ENCODE results near the gene CYP19A1.

The CYP19A1 gene

DNA sequence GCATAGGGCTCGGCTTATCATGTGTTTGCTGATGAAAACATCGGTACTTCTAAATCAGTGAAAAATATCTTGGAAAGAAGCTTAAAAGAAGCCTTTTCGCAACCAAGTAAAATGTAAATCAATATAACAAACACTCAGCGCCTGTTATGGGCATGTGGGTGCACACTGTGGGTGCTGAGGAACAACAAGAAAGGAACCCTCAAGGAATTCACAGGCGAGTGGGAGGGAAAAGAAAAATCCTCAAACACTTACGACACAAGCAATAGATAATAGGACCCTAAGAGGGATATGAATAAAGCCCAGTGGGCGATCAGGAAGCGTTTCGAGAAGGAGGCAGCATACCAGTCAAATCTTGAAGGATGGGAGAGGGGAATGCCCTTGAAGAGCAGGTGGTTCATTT is 25.0 kb upstream of the CYP19A1 start:
- no peak for DNase-seq (ENCODE audit: extremely low read depth in 1 of 2, low read depth in 1 of 2)

DNA sequence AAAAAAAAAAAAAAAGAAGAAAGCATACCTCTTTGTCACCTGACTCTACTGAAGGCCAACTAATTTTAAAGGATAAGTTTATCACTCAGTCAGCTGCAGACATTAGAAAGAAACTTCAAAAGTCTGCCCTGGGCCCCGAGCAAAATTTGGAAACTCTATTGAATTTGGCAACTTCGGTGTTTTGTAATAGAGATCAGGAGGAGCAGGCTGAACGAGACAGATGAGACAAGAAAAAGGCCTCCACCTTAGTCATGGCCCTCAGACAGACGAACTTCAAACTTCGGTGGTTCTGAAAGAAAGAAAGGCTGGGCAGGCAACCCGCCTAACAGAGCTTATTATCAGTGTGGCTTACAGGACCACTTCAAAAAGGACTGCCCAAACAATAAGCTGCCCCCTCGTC is 21.6 kb upstream of the CYP19A1 start:
- no peak for DNase-seq (ENCODE audit: extremely low read depth in 1 of 2, low read depth in 1 of 2)

DNA sequence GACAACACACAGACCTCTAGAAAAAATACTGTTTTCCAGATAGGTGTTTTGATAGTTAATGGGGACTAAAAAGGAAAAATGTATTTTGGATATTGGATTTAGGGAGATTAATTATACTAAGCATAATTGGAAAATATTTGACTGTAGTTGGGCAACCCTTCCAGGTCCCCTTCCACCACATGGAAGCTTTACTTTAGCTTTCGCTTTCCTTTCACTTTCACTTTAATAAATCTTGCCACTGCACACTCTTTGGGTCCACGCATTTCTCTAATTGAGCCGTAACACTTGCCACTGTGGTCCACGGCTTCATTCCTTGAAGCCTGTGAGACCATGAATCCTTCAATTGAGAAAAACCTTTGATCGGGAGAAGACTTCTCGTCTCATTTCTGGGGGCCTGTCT is 18.6 kb upstream of the CYP19A1 start:
- DNase-seq (ENCODE audit: extremely low read depth in 1 of 2, low read depth in 1 of 2): no peak

DNA sequence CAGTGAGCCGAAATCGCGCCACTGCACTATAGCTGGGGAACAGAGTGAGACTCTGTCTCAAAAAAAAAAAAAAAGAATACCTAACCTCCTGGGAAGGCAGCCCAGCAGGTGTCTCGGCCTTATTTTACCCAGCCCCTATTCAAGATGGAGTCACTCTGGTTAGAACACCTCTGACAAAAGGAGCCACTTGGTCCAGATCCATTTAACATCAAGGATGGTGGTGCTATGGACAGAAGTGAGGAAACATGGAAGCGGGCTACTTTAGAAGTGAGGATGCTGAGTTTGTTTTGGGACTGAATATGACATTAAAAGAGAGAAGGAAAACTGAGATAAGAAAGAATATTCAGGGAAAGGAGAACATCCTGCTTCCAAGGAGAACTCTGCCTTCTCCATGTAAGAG is 17.8 kb upstream of the CYP19A1 start:
- DNase-seq (ENCODE audit: extremely low read depth in 1 of 2, low read depth in 1 of 2): no peak

DNA sequence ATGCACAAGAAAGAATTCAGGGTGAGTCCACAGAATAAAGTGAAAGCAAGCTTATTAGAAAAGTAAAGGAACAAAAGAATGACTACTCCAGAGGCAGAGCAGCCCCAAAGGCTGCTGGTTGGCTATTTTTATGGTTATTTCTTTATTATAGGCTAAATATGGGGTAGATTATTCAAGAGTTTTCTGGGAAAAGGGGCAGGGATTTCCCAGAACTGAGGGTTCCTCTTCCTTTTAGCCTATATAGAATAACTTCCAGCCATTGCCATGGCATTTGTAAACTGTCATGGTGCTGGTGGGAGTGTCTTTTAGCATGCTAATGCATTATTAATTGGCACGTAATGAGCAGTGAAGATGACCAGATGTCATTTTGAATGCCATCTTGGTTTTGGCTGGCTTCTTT is 16.7 kb upstream of the CYP19A1 start:
- no peak for DNase-seq (ENCODE audit: extremely low read depth in 1 of 2, low read depth in 1 of 2)

DNA sequence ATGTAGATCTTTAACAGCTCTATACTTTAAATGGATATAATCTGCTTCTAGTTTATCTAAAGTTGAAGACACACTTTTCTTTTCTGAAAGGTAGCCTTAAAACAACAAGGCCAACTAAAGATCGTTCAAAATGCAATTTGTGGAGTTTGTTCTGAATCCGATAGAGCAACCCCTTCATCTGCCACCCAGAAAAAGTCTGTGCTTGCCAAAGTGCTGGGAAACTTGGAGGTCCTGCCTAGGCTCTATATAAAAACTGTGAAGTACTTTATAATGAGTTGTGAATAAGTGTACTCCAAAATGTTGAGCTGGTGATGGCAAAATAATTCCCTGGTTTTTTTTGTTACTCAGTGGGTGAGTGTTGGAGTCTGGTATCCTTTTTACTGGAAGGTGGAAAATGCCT is 15.6 kb upstream of the CYP19A1 start:
- DNase-seq (ENCODE audit: extremely low read depth in 1 of 2, low read depth in 1 of 2): no peak

DNA sequence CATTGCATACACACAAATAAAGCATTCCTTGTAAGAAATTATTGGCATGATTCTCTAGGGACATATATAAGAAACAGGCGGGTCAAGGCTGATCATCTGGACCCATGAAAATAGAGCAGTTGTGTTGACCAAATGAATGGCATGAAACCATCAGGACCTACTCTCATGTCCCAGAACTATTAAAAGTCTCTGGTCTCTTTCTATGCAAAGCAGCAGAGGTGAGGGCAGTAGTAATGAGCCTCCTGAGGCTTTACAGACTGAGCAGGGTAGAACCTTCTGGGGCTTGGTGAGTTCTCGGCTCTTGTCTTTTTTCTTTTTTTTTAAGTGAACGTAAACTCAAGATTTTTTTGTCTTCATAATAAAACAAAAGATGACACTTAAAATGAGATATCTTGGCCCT is 12.3 kb upstream of the CYP19A1 start:
- no peak for DNase-seq (ENCODE audit: extremely low read depth in 1 of 2, low read depth in 1 of 2)

DNA sequence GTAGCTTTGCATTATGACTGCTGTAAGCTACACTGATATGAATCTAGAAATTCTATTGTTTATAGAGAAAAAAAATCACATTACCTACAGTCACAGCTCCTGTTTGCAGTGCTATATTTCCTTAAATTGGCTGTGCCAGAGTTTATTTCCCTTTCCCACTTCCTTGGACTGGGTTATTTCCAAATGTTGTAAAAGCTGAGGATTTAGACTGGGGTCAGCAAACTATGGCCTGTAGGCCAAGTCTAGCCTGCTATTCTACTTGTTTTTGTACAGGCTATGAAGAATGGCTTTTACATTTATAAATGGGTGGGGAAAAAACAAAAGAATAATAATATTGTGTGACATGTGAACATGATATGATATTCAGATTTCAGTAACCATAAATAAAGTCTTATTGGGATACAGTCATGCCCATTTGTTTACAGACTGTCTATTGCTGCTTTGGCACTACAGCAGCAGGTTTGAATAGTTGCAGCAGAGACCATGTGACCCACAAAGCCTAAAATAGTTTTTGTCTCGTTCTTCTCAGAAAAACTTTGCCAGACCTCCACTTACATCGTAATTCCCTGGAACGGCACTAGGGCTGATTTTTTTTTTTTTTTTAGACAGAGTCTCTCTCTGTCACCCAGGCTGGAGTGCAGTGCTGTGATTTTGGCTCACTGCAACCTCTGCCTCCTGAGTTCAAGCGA is 10.9 kb upstream of the CYP19A1 start:
- no peak for DNase-seq (ENCODE audit: extremely low read depth in 1 of 2, low read depth in 1 of 2)

DNA sequence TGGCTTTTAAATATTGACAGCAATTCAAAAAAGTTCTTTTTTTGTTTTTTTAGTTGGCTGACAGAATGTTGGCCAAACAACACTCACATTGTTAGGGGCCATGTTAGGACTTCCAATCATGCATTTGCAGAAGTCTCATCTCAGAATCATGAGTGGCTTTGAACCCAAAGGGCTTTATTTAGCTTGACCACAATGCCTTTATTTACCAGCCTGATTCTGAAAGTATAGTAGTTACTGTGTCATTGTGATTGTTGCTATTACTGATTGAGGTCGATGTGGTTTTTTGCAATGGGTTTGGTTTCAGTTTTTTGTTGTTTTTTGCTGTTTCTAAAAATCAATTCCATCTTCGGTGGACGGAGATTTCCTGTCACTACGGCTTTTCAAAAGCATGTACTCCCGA is 10.3 kb upstream of the CYP19A1 start:
- DNase-seq (ENCODE audit: extremely low read depth in 1 of 2, low read depth in 1 of 2): no peak

DNA sequence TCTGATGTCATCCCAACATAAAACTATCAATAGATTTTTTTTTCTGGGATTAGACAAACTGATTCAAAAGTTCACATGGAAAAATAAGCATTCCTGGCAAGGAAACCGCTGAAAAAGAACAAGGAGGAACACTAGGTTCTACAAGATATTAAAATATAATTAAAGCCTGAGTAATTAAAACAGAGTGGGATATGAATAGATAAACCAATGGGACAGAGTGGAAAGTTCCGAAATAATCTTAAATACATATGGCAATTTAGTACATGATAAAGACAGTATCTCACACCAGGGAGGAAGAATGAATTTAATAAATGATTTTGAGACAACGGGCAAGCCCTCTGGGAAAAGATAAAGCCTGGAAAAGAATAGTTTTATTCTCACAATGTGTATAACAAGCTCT is 7.7 kb upstream of the CYP19A1 start:
- DNase-seq (ENCODE audit: extremely low read depth in 1 of 2, low read depth in 1 of 2): no peak

DNA sequence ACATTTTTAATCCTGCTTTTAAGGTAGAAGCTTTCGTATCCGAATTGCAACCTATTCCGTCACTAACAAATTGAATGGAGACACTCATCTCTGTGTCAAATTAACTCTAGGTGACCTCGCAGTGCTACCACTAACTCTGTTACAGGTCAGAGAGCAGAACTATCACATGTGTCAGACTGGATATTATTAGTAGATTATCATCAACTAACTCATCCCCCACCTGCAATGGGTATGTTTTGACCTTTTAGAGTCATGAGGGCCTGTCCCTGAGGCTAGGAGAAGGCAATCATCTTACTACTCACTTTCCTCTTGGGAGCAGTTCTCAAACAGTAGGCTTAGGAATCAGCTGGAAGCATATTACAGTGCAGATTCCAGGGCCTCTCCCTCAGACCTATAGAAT is 5.1 kb upstream of the CYP19A1 start:
- DNase-seq (ENCODE audit: extremely low read depth in 1 of 2, low read depth in 1 of 2): no peak

DNA sequence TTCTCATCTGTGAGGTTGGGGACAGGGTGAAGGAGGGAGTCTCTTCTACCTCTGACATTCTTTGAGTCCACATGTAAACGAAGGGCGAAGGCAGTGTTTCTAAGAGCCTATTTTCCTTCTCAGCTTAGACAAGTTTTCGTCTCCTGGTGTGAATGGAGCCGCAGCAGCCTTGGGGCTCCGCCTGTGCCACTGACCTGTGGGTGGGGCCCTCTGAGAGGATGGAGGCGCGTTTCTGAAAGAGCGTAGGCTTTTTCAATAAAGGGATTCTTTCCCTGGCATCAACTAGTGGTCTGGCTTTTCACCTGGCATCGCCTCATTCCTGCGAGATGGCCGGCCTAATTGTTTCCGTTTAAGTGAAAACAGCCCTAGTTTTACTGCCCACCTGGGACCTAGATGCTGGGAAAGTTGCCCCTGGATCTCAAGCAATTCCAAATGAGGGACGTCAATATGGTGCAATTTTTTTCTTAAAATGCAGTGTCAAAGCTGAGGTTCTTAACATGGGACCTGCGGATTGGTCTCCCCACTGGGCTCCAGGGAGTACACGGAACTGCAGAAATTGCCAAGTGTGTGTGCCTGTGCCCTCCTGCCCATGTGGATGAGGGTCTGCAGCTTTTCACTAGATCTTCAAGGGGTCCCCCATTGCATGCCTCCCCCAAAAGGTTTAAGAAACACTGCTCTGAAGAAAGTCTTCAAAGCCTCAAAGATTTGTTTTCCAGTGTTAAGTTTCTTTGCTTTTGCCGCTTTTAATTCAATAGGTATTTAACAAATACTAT is 4.0 kb upstream of the CYP19A1 start:
- DNase-seq (ENCODE audit: extremely low read depth in 1 of 2, low read depth in 1 of 2): no peak

DNA sequence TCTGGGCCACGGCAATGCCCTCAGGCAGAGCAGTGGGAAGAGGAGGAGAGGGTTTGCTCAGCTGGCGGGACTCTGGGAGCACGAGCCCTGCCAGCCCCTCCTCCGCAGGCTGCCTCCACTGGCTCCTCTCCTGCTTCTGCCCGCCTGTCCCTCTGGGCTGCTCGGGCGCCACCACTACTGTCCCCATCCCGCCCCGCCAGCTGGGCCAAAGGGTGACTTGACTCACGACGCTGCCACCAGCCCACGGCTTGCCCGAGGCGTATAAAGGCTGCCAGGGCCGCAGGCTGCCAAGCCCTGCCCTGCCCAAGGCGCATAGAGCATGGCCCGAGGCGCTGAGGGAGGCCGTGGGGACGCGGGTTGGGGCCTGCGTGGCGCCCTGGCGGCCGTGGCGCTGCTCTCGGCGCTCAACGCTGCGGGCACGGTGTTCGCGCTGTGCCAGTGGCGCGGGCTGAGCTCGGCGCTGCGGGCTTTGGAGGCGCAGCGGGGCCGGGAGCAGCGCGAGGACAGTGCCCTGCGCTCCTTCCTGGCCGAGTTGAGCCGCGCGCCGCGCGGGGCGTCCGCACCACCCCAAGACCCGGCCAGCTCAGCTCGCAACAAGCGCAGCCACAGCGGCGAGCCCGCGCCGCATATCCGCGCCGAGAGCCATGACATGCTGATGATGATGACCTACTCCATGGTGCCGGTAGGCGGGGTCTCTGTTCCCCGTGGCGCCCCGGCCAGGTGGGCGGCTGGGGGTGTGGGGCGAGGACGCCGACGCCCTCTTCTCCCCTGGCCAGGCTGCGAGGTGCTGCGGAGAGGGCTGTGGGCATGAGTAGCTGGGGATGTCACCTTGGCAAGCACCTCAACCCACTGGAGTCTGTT is 3.2 kb upstream of the CYP19A1 start, which contains the start of gene GLDN:
Gene GLDN (plus strand): TSS at position 290 of the 861 bp plus-strand sequence. CDS start 30 bp downstream, at position 320.
- no peak for DNase-seq (ENCODE audit: extremely low read depth in 1 of 2, low read depth in 1 of 2)

DNA sequence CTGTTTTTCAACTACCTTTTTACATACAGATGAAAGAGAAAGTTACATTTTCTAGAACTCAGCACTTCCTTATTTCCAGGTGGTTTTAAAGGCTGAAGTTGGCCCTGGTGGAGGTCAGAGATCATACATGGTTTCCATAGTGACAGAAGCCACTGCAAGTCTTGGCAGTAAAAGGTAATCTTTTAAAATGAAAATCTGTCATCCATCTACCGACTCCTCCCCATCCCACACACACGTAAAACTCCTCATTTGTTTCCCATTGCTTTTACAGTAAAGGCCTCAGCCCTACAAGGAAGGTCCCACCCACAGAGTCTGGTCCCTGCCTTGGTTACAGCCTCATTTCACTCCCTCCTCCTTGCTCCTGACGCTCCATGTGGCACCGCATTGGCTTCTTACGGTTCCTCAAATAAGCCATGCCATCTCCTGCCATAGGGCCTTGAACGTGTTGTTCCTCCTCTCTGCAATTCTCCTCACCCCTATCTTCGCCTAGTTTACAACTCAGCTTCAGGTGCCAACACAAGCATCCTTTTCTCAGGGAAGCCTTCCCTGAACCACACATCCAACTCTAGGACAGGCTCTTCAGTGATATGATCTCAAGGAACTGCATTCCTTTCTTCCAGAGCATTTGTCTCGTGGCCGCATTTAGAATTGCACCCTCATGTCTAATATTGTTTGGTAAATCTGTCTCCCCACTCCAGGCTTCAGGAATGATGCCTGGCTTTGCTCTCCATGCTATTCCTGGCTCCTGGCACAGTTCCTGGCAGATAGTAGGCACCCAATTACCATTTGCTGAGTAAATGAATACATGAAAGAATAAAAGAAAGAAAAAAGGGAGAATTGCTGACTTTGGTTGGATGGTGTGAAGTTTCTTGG is 2.6 kb downstream of the CYP19A1 start:
- DNase-seq (ENCODE audit: extremely low read depth in 1 of 2, low read depth in 1 of 2): no peak

DNA sequence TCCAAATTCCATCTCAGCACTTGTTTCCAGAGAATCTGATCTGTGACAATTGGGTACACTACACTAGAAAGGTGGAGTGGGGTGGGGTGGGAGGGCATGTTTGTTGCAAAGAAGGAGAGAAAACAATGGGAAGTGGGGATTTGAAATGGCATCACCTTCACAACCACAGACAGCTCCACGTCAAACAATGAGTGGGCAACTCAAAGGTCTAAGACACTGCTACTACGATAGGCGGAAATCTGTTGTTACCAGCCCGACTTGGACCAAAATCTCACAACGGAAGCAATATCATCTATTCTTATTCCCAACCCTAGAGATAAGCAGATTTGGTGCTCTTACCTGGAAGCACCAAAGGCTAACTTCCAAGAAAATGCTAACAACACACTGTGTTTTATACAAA is 3.3 kb downstream of the CYP19A1 start:
- DNase-seq (ENCODE audit: extremely low read depth in 1 of 2, low read depth in 1 of 2): no peak

DNA sequence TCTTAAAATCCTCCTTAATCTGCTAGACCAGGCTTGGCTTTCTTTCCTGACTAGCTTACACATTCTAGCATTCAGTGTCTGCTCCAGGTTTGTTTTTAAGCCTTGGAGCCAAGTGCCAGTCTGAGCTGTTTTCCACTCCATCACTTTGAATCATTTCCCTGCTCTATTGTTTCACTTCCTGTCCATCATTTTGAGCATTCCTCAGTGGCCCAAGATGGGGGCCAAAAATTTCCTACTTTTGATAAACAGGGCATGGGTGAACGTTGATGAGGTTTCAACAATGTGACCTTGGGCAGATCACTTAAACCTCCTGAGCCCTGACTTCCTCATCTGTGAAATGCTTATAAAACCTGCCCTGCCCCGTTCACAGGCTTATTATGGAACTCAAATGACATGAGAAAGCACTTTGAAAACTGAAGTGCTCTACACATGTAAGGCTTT is 4.4 kb downstream of the CYP19A1 start:
- no peak for DNase-seq (ENCODE audit: extremely low read depth in 1 of 2, low read depth in 1 of 2)

DNA sequence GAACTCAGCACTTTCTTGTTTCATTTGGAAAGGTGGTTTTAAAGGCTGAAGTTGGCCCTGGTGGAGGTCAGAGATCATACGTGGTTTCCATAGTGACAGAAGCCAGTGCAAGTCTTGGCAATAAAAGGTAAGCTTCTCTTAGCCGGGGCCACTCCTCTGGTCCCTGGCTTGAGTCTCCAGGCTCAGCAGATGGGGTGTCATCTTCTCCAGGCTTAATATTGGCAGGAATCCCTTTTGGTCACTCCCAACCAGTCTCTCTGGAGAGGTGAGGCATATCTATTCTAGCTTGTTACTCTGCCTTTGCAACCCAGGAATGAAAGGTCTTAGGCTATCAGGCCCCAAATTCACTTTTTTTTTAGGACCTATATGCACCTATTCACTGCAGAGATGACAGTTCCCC is 4.8 kb downstream of the CYP19A1 start:
- DNase-seq (ENCODE audit: extremely low read depth in 1 of 2, low read depth in 1 of 2): no peak

DNA sequence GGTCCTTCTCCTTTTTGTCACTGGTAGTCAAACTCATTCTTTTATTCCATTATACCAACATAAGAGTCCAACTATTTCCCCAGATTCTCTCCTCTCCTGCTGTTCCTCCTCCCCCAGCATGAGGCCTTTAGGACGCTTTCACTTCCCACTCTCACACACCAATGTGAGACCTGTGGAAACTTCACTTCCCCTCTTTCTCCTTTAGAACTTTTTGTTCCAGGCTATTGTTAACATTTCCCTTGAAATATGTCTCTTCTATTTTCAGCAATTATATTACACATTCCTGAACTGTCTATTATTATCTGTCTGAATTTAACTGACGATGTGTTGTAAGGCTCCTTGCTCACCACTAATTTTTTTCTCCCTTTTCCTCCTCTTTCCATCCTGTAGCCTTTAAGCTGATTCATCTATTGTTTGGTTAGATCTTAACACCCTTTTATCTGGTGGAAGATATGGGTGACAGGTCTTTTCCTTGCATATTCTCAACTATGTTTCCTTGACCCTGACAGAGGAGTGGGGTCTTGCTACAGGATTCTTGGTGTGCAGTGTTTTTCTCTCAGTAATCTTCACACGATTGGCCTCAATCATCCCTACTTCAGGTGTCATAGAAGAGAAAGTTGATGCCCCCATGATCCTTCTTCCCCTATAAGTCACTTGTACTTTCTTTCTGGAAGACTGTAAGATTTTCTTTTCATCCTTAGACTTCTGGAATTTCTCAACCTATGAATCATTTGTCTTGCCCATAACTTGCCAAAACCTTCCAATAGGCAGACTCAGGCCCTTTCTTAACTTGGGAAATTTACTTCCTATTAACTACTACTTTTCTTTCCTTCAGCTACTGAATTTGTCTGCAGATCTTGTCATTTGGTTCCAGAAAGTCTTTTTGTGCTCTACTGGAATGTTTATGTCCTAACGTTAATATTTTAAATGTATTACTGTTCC is 5.9 kb downstream of the CYP19A1 start:
- DNase-seq (ENCODE audit: extremely low read depth in 1 of 2, low read depth in 1 of 2): no peak

DNA sequence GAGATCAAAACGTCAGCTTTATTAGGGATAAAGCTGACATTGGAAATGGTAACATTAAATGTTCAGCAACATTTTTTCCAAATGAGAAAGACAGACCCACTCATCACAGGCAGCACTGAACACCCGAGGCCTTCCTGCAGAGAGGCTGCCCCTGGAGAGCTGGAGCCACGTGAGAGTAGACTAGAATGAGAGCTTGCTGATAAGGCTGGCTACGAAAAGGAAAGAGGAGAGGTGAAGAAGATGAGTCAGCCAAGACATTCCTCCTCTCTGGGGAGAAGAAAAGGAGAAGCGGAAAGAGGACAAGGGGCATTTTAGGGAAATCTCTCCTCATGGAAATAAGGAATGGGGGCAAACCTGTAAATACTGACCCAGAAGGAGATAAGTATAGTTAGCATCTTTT is 7.3 kb downstream of the CYP19A1 start:
- no peak for DNase-seq (ENCODE audit: extremely low read depth in 1 of 2, low read depth in 1 of 2)

Data from stimulated activated CD8-positive, alpha-beta memory T cell treated with anti-CD3 and anti-CD28 coated beads, Interleukin-7, amount 100 ng/mL, for 48 hours (primary cell).